Neural cell (in vitro differentiated cells): ENCODE results near the gene NTN3.

Experiments
- CTCF ChIP-seq: fragments of 450-650 bp; IDR thresholded peaks from 2 replicates; pipeline ENCODE4 v1.5.1; 2014; ENCODE audit warnings: antibody characterized with exemption, mild to moderate bottlenecking, moderate library complexity; ENCODE audit not compliant: poor library complexity, severe bottlenecking
- EP300 ChIP-seq: fragments of 450-650 bp; conservative IDR thresholded peaks from 2 replicates; pipeline ENCODE4 v1.6.1; 2014; ENCODE audit warnings: antibody characterized with exemption, mild to moderate bottlenecking, moderate library complexity; ENCODE audit not compliant: poor library complexity, severe bottlenecking
- MXI1 ChIP-seq: fragments of 450-650 bp; conservative IDR thresholded peaks from 2 replicates; pipeline ENCODE4 v1.6.1; 2014; ENCODE audit warnings: antibody characterized with exemption, mild to moderate bottlenecking; ENCODE audit not compliant: poor library complexity, severe bottlenecking
- POLR2AphosphoS5 ChIP-seq: IDR thresholded peaks from 2 replicates; pipeline ENCODE4 v1.6.1; 2012
- RAD21 ChIP-seq: fragments of 450-650 bp; conservative IDR thresholded peaks from 2 replicates; pipeline ENCODE4 v1.6.1; 2014; ENCODE audit warnings: antibody characterized with exemption, mild to moderate bottlenecking, moderate library complexity
- TAF1 ChIP-seq: IDR thresholded peaks from 2 replicates; pipeline ENCODE4 v1.6.1; 2012; ENCODE audit warnings: low read depth

- TF ChIP-seq CTCF, result no peak
- no peak for TF ChIP-seq POLR2AphosphoS5
- TF ChIP-seq TAF1, result no peak
- TF ChIP-seq EP300, result no peak
- TF ChIP-seq RAD21, result no peak
- no peak for TF ChIP-seq MXI1
These were observed 35.0 kb upstream of the NTN3 start for GRCh38 chr16:2436110-2436509.
